DOHH2 (cell line): Measurements from ENCODE around the gene DDX18.

Experiments
- CTCF ChIP-seq: fragments of 200-600 bp; sonication (generic); IDR thresholded peaks from one replicate; pipeline ENCODE4 v1.5.1; 2014; ENCODE audit warnings: antibody characterized with exemption, mild to moderate bottlenecking, low read depth, low read length; ENCODE audit not compliant: poor library complexity, severe bottlenecking
- EZH2phosphoT487 ChIP-seq: fragments of 200-600 bp; sonication (generic); IDR thresholded peaks from 2 replicates; pipeline ENCODE4 v1.6.1; 2017; ENCODE audit warnings: borderline replicate concordance, mild to moderate bottlenecking, antibody characterized with exemption, low read length, moderate library complexity, mixed read lengths

- no peak for TF ChIP-seq CTCF
- TF ChIP-seq EZH2phosphoT487: no peak
Measured at GRCh38 chr2:117851969-117852368, 37.5 kb downstream of the DDX18 start.
